Activated CD4-positive, alpha-beta T cell treated with anti-CD3 and anti-CD28 coated beads, Interleukin-2, Interleukin-4, amounts not matched to agents 100 ng/mL and 50 ng/mL, durations not matched to agents 16 hours and 8 hours (primary cell): Measurements from ENCODE around the gene OGDHL.

Experiments used
- DNase-seq: peaks from one replicate; pipeline ENCODE4 v3.0.0-alpha.2; 2020; ENCODE audit warnings: low spot score

OGDHL gene

DNA sequence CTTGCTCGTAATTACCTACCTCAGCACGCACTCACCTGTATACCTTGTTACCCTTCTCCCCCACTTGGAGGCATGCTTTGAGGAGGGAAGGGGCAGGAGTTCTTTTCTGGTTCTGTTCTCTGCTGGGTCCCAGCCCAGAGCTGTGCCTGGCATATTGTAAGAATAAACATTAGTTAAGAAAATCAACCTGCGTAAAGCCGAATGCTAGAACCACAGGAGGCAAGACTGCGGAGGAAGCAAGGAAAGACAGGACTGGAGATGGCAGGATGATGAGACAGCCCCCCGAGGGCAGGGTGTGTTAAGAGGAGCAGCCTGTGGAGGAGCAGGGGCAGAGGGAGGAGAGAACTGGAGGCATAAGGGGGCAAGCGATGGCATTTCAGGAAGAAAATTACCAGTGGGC lies 73.2 kb downstream of the OGDHL start:
- DNase-seq = no peak

DNA sequence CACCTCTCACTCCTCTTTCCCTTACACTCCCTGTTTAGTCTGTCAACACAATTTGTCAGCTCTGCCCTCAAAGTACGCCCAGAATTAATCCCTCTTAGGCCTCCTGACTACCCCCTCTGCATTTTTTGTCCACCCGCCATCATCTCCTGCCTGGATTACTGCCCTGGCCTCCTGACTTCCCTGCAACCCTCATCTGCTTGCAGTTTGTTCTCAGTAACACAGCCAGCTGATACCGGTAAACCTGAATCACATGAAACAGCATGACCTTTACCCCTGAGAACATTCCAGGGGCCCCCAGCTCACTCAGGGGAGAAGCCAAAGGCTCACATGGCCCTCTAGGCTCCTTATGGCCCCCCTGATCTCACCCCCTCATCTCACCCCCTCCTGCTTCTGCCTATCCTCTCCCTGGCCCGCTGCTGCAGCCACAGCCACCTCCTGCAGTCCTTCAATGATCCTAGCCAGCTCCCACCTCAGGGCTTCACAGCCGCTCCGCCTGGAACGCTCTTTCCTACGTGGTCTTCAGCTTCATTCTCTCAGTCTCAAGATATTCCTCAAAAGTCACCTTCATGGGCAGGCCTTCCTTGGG lies 73.8 kb downstream of the OGDHL start:
- no peak for DNase-seq

DNA sequence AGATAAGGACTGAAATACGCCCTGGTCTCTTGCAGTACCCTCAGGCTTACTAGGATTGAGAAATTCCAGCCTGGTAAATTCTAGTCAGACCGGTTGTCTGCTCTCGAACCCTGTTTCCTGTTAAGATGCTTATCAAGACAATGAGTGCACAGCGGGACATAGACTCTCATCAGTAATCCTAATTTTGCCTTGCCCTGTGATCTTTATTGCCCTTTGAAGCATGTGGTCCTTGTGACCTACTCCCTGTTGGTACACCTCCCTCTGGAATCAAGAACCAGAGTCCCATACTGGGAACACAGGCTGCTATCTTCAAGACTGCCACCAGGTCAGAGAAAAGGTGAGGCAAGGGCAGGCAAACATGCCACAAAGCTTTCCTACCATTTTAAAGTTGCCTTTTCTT lies 75.5 kb downstream of the OGDHL start:
- DNase-seq = no peak
